ENCODE results near the gene MBNL1.
A peak's percentile ranks its signal among the peaks of the same experiment; 100 is the strongest.

- TF ChIP-seq CTCF (IDR thresholded peaks at IDR 0.05; ENCODE audit: extremely low read depth in 1 of 2, insufficient read depth in 1 of 2, low read depth in 1 of 2, low read length in 2 of 2) (no peak), EZH2 (IDR thresholded peaks at IDR 0.05; ENCODE audit: borderline replicate concordance, low read depth, low read length, severe bottlenecking) (no peak), POLR2A (IDR thresholded peaks at IDR 0.05; ENCODE audit: low read depth, low read length) (peak; percentile 26), FOS (IDR thresholded peaks at IDR 0.05; ENCODE audit: borderline replicate concordance, insufficient read depth, low read length) (no peak)
Measured at GRCh38 chr3:152299249-152299976, 30.7 kb downstream of the MBNL1 start.
